GM12878 (cell line): Measurements from ENCODE around the gene APPL2. TPM values are rescaled to one million over a fixed set of nuclear protein-coding genes. Genes with fewer than 3 reads are reported as not detected.

Experiments used
- CREM ChIP-seq: IDR thresholded peaks from 2 replicates; pipeline ENCODE4 v1.6.1; 2014; ENCODE audit warnings: antibody characterized with exemption, low read depth
- EZH2 ChIP-seq: IDR thresholded peaks from 2 replicates; pipeline ENCODE4 v1.6.1; 2012; ENCODE audit warnings: low read depth, mild to moderate bottlenecking, control low read depth, inconsistent platforms, low read length, borderline replicate concordance; ENCODE audit not compliant: control insufficient read depth
- MAX ChIP-seq: IDR thresholded peaks from 2 replicates; pipeline ENCODE4 v1.6.1; 2012; ENCODE audit warnings: low read depth, low read length, improper control_type of control experiment
- REST ChIP-seq: IDR thresholded peaks from 2 replicates; pipeline ENCODE4 v1.6.1; 2012; ENCODE audit warnings: mild to moderate bottlenecking, low read depth, low read length
- USF1 ChIP-seq: IDR thresholded peaks from 2 replicates; pipeline ENCODE4 v1.6.1; 2011; ENCODE audit warnings: borderline replicate concordance, low read depth, mild to moderate bottlenecking, moderate library complexity, mixed read lengths, low read length; ENCODE audit not compliant: insufficient read depth; ENCODE audit errors: extremely low read length
- WRNIP1 ChIP-seq: IDR thresholded peaks from 2 replicates; pipeline ENCODE4 v1.6.1; 2011; ENCODE audit warnings: low read depth, low read length, improper control_type of control experiment, borderline replicate concordance
- ZBTB11 ChIP-seq: fragments of 450-650 bp; formaldehyde crosslinking; IDR thresholded peaks from 2 replicates; pipeline ENCODE4 v1.5.0; 2022; ENCODE audit warnings: mild to moderate bottlenecking, missing genetic modification characterization
- polyA plus RNA-seq, 11 experiments: library from polyadenylated mRNA; depleted of rRNA in 4 of 11; unstranded in 6 of 11; stranded (reverse) in 5 of 11; fragments of >200 nt; fragmentation: Nextera tagmentation in 4 of 11; fragmentation: Illumina TruSeq in 1 of 11; extraction: Ambion mirVana in 4 of 11; extraction: Trizol in 1 of 11; gene quantifications; 1 replicate in 1 of 11; 2 replicates in 10 of 11; pipeline versions ENCODE4 v1.2.1 to v1.2.3, GENCODE V29; 2011 to 2016; ENCODE audit warnings: inconsistent platforms in 2 of 11, missing spikeins in 2 of 11, low read depth in 1 of 11
- total RNA-seq, 4 experiments: library from RNA; depleted of rRNA in 3 of 4; stranded (reverse); fragments of >200 nt in 3 of 4; fragmentation: Illumina TruSeq in 1 of 4; extraction: Trizol in 1 of 4; gene quantifications; 2 replicates each; pipeline versions ENCODE4 v1.2.1 to v1.2.3, GENCODE V29; 2013 to 2021
- TF ChIP-seq, protein P1 (sequence below): fragments of 450-650 bp; formaldehyde crosslinking; IDR thresholded peaks from 2 replicates; pipeline ENCODE4 v1.4.0; 2020; ENCODE audit warnings: mild to moderate bottlenecking, moderate library complexity

Gene APPL2
- total and polyA plus RNA-seq, 10 of the 15 experiments (the other 5 are each of a cell fraction or from before 2014, with no cell fraction given), result 1.9 to 14.2 (median 7.5) TPM

DNA sequence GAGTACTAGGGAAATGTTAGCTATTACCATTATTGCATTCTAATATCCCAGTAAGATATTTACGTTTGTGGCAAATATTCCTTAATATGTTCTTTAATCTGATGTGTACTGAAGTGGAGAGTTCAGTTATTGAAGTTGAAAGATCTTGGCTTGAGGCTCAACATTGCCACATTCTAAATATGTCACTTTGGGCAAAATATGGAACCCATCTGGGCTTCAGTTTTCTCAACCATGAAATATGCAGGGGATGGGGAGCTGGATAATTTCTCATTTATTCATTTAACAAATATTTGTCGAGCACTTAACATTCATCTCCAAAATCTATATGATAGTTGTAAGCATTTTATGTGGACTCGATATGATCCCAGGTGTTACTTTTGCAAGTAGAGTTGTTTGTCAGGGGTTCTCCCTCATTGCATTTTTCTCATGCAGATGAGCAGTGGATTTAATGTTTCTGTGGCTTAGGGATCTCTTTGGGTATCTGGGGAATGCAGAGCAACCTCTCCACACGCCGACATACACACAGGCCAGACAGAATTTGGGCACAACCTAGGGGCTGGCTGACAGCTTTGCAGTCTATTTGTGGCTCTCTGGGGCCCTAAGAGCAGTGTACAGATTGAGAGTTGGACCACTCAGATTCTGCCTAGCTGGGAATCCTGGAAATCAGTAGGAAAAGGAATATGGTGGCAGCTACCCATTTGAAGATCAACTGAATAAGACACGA lies 26.6 kb upstream of the APPL2 start (continued):
- TF ChIP-seq REST, result no peak
- TF ChIP-seq, protein P1, sequence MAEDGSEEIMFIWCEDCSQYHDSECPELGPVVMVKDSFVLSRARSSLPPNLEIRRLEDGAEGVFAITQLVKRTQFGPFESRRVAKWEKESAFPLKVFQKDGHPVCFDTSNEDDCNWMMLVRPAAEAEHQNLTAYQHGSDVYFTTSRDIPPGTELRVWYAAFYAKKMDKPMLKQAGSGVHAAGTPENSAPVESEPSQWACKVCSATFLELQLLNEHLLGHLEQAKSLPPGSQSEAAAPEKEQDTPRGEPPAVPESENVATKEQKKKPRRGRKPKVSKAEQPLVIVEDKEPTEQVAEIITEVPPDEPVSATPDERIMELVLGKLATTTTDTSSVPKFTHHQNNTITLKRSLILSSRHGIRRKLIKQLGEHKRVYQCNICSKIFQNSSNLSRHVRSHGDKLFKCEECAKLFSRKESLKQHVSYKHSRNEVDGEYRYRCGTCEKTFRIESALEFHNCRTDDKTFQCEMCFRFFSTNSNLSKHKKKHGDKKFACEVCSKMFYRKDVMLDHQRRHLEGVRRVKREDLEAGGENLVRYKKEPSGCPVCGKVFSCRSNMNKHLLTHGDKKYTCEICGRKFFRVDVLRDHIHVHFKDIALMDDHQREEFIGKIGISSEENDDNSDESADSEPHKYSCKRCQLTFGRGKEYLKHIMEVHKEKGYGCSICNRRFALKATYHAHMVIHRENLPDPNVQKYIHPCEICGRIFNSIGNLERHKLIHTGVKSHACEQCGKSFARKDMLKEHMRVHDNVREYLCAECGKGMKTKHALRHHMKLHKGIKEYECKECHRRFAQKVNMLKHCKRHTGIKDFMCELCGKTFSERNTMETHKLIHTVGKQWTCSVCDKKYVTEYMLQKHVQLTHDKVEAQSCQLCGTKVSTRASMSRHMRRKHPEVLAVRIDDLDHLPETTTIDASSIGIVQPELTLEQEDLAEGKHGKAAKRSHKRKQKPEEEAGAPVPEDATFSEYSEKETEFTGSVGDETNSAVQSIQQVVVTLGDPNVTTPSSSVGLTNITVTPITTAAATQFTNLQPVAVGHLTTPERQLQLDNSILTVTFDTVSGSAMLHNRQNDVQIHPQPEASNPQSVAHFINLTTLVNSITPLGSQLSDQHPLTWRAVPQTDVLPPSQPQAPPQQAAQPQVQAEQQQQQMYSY (CRISPR knock-in tag), result no peak
- no peak for TF ChIP-seq ZBTB11
- TF ChIP-seq EZH2, result no peak
- no peak for TF ChIP-seq WRNIP1
- TF ChIP-seq USF1, result no peak
- no peak for TF ChIP-seq CREM
- TF ChIP-seq MAX, result no peak
- TF ChIP-seq, all 136 proteins: peak for 0
